ENCODE data around the gene TOGARAM2.
A peak's percentile ranks its signal among the peaks of the same experiment; 100 is the strongest.

Gene TOGARAM2

DNA sequence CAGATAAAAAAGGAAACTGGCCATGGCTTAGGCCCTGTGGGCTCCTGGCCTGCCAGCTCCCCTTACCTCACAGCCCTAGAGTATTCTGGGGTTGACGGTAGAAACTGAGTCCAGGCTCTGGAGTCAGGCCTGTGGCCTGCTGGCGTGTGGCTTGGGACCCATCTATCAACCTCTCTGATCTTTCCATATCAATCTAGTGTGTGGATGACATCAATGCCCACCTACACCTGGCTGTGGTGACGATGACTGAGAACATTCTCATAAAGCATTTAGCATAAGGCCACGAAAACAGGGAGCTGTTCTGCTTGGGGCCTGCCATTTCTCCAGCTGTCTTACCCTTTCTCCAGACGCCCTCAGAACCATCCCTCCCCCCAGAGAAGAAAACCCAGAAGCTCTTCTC lies 75.4 kb downstream of the TOGARAM2 start:
- DNase-seq = no peak

DNA sequence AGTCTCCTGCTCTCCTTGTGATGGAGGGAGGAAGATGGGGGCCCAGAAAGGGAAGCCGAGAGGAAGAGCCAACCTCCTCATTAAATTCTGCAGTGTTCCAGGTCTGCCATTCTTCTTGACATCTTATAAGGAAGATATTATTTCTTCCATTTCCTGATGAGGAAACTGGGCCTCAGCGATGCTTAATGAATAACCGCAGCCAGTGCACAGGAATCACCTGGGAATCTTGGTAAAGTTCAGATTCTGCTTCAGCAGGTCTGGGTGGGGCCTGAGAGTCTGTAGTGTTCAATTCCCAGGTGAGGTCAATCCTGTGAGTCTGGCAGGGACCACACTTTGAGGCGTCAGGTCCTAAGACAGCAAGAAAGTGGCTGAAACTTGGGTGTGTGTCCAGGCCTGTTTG lies 75.9 kb downstream of the TOGARAM2 start:
- no peak for DNase-seq

DNA sequence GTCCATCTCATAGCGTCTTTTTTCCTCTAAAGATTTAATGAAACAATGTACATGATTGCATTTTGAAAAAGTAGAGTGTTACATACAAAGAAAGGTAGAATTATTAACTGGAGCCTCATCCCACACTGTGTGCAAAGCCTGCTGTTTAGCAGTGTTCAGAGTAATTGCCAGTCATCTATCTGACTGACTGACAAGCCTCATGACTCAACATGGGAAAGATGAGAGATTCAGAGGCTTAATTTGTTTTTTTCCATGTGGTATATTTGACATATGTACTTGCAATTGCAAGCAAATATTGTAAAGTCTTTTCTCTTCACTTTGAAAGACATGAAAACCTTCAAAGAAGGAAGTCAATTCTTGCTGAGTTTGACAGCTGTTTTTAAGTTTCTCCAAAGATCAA lies 78.5 kb downstream of the TOGARAM2 start:
- no peak for DNase-seq

DNA sequence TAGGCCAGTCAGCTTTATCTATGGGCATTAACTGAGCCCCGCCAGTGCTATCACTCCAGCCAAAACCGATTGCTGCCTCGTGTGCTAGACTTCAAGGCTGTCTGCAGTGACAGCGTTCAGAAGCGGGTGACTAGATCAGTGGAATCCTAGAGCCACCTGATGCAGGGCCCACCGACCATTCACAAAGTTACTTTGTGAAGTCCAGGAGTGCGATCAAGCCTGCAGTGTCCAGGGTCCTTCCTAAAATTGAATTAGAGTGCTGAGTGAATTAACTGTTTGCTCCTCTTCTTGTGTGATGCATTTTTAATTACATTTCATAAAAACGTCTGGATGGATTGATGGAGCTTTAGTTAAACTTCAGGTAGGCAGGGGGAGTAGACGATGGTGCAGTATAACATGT lies 79.3 kb downstream of the TOGARAM2 start:
- DNase-seq = no peak

DNA sequence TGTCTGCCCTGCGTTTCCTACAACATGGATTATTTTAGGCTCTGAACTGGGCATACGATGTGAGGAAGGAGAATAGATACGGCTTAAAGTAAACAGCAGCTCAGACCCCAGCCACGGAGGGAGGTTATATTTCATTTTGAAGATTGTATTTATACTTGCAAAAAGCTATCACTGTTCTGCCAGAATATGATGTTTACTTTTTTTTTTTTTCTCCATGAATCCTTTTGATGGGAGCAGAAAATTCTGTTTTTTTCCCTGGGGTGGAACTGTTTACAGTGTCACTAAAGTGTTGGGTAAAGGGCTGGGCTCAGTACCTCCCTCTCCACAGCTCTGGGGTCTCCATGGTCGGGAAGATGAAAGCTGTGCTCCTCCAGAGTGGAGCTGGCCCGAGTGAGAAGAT lies 80.1 kb downstream of the TOGARAM2 start:
- DNase-seq = no peak

DNA sequence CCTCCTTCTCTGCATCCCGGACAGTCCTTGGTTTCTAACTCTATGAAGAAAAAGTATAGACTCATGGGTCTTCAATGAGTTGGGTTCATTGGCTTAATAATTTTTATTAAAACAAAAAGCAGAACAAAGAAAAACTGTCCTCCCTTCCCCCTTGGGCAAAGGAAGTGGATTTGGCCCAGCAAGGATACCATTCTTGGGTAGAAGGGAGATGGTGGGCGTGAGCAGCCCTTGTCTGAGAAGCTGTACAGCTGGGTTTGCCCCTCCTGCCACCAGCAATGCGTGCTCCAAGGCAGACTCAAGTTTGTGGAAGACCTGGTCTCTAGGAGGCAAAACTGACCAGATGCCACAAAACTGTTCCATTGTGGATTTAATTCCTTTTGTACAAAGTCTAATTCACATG lies 80.5 kb downstream of the TOGARAM2 start:
- peak; percentile 30 to 51 for DNase-seq

DNA sequence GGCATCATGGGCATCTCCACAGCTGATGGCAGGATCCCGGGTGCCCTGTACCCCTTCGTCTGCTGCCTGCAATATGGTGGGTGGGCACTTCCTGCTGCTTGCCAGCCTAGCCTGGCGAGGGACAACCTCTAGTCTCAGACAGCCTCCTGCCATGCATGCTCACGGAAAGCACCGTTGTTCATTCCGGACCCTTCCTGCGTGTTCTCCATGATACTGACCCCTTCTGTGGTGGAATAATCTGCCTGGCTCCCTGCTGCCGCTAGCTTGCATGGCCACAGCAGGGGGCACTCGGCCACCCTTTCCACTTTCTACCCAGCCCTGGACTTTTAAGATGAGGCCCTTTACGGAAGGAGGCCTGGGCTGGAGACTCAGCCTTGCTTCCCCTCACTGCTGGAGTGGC lies 81.3 kb downstream of the TOGARAM2 start:
- DNase-seq = no peak

DNA sequence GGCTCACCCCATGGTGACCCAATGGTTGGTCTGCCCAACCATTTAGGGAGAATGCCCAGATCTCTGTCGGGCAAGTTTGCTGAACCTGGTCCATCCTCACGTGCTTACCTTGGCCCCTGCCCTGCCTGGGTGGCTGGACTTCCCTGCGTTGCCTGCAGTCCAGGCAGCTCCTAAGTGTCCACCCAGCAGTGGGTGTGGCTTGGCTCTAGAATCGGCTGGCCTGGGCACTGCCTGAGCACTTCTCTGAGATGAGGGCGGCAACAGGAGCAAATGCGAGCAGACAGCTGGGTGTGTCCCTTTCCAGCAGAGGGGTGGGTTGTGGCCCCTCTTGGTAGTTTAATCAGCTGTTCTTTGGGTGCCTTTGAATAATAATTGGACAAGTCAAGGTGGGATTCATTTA lies 82.0 kb downstream of the TOGARAM2 start:
- no peak for DNase-seq

DNA sequence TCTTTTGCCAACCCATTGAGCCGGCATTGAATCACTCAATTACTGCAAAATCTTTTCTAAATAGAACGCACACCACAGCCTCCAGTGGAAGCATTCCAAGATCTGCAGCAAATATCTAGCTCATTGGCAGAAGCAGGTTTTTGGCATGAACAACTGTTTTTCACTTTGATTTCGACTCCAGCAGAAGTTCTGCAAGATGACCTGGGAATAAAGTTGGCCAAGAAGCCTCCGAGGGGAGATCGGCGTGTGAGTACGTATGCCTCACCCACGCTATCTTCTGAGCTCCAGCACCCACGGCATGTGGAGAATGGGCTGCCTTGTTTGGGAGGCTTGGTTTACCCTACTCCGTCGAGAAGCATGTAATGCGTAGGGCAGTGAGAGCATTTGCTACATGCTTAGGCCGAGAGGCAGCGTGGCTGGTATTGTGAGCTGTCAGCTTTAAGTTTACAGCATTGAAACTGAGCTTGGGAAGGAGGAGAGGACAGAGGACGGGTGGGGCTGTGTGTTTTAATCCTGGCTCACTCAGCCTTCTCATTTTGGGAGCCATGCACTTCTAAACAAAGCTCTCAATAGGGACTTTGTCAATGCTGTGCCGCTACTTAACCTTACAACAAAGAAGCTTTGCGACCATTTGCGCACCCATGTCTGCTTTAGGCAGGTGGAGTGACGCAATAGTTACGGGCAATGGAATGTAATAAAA lies 82.7 kb downstream of the TOGARAM2 start:
- DNase-seq = no peak

DNA sequence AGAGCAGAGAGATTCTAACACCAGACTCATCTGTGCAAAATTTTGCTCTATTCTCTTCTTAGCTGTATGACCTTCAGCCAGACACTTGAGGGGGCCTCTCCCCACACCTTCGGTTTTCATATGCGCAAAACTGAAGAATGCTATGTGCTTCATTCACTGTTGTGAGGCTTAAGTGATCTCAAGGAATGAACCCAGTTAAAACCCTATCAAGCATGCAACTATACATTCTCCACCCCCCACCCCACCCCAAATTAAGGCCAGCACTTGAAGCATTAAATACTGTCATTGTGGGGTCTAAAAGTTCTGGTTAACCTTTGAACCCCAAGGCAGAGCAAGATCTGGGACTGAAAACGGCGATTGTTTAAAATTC lies 83.2 kb downstream of the TOGARAM2 start:
- no peak for DNase-seq

DNA sequence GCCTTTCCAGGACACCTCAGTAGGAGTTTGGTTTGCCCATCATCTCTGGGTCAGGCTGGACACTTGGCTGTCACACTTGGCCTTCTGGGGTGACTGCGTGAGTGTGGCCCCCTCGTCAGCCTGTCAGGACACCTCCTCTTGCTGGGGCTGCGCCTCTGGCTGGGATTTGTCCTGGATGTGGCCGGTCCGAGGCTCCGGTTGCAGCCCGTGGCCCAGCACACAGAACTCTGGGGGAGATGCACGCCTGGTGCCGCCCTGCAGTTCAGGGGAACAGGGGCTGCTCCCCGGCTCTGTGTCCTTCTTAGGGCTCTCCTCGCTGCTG lies 83.6 kb downstream of the TOGARAM2 start:
- DNase-seq = no peak

DNA sequence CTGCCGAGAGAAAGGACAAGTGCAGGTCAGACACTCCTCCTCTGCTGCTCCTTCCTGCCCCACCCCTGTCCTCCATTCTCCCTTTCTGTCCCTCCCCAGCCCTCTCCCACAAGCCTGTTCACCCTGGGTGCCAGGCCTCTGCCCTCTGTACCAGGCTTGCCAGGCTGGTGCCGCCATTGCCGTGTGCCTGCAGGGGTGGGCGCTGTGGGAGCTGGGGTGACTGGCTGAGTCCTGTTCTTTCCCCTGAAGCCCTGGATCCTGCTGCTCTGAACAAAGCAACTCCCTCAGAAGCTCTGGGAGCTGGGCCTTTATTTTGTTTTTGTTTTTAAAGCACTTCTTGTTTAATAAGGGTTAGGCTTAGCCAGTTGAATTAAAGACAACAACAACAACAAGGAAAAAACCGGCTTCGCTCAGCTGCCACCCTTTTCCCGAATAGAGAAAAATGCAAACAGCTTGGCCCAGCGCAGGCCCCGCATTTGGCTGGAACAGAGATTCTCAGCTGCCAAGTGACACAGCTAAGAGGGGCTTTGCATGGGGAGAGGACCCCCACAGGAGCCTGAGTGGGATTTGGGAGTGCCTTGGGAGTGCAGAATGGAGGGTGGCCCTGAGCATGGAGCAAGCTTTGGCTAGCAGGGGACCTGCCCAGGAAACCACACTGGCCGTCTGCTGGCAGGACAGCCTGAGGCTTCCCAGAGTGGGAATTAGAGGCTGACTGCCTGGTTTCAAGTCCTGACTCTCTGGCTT lies 84.1 kb downstream of the TOGARAM2 start:
- DNase-seq = no peak

DNA sequence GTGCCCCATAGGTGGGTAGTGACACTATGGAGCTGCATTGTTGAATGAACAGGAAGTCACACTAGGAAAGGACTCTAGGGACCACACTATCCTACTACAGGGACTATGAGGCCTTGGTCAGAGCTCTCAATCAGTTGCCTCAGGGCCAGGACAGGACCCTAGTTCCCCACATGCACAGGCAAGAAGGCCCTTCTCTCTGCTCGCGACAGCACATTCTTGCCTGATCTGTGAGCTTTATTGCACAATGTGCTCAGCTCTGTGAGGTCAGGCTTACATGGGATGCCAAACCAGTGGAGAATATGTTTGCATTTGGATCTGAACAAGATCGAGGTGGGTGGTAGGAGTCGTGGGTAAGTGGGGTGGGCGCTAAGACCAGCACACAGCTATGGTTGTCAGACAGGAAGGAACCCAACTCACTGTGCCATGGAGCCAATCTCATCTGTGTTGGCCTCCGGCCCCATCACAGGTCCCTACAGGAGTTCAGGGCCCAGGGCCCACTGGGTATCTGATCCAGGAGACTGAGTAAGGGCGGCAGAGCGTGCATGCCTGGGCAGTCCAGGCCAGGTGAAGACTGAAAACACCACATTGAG lies 85.3 kb downstream of the TOGARAM2 start:
- DNase-seq = peak; percentile 83

DNA sequence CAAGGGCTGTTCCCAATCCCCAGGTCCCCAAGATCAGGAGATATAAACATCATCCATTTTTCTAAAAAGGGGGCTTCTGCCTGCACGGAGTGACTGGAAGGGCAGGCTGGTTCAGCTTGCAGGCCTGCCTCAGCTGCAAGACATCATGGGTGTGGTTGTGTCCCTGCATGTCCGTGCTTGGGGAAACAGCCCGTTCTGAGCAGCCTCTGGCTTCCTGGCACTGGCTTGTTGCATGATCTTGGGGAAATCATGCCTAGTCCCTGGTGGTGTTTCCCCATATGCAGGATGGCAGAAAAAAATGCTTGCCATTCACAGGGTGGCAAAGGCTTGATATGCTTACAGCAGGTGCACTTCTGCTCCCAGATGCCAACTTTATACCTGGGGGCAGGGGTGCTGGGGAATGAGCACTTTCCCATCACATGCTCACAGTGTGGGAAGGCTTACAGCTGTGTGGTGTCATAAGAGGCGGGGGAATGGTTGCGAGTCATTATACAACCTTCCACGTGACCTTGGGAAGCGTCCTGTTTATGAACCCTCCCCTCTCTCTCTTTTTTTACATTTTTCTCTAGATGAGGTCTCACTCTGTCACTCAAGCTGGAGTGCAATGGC lies 86.0 kb downstream of the TOGARAM2 start:
- DNase-seq = peak; percentile 80

DNA sequence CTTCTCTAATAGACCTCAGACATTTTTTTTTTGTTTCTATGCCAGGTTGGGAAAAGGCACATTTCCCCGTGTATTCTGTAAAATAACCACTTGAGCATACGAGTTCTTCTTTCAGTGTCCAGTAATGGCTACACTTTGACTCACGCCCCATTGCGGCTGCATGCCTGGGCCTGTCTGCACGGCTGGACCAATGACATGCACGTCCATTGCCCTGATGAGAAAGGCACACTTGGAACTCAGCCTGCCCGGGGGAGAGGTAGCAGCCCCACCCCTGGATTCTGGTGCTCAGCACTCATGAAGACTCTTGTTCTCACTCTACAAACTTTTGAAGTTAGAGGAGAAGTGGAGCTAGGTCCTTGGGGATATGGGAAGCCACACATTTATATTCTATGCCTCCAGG lies 87.4 kb downstream of the TOGARAM2 start:
- no peak for DNase-seq

DNA sequence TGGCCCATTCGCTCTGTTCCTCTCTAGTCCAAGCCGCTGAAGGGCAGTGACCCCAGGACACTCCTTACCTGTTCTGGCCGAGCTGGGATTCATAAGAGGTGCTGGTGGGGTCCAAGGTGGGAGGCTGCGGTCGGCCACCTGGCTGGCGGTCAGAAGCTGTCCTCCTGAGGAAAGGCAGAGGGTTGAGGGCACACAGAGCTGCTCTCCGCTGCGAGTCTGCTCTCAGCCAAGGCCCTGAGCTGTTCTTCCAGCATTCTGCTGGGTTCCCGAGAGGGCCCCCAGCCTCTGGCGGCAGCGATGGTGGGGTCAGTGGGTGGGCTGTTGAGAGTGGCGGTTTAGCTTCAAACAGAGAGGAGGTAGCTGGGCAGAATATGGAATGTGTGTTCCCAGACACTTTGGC lies 89.4 kb downstream of the TOGARAM2 start:
- no peak for DNase-seq

DNA sequence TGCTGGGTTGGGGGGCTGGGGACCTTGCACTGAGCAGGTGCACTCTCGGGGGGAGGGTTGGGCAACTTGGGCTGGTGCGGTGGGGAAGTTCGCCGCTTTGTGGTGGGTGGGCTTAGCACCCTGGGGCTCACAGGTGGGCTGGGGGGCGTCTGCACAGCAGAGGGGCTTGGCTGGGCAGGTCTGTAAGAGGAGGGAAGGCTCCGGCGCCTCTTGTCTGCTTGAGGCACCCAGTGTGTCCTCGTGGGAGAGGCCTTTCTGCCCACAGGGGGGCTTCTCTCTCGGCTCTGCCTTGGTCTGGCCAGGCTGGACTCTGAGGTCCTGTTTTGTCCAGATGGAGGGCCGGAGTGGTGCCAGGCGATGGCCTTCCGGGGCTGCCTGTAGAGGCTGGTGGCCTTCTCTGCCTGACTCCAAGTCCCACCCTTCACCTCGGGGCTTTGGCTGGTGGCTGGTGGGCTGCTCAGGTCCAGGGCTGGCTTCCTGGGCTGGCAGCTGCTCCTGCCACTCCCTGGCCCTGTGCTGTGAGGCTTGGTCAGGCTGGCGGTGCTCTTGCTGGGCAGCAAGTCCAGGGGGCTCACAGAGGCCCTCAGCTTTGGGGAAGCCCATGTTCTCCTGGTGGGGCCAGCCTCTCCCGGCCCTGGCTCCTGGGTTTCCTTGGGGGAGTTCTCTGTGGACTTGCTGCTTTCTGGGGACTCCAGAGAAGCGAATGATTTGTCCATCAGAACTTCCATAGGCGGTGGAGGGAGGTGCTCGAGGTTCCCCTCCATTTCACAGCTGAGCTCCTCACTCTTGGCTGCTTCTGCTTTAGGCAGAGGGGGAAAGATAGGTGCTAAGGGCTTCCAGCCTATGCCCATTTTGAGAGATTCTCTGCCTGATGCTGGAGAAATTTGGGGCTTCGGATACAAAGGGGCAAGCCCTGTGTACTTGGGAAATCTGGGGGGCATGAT lies 90.2 kb downstream of the TOGARAM2 start:
- no peak for DNase-seq

DNA sequence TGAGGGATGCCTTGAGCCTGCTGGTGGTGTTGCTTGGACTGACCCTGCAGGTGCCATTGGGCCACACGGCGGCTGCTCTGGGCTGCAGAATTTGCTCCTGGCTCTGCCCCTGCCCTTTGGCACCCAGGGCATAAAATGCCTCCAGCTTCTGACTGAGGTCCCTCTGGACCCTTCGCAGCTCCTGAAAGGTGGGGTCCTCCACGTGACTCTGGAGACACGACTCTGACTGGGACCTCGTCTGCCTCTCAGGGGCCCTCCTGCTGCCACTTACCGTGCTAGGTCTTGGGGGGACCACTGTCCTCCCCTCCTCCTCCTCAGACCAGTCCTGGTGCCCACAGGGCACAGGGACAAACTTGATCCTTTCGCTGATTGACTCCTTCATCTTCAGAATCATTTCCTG lies 91.2 kb downstream of the TOGARAM2 start:
- no peak for DNase-seq

DNA sequence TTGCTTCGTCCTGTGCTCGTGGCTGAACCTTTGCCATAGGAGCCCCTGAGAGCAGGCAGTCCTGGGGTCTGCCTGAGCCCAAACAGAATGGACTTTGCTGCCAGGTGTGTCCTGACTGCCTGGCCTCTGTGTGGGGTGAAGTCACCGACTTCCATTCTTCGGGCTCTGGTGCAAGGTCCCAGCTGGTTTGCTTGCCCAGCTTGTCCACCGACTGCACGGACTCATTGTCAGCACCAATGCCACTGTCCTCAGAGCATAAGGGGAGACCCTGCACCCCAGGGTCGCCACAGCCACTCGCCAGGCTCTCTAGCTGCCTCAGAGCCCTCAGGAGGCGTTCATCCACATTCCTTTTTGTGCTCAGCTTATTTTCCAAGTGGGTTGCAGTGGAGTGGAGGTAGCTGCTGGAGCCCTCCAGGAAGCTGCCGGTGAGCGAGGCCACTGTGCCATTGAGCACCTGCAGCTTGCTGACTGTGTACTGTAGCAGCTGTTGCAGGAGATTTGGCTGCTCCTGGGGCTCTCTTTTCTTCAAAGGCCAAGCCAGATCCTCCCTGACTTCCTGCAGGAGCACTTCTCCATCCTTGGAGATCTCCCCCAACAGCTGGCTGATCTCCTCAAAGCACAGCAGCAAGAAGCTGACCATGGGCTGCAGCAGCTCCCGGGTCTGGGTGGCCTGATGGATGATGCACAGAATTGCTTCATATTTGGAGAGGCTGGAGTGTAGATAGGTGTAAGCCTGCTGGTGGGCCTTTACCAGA lies 92.0 kb downstream of the TOGARAM2 start:
- DNase-seq = no peak

DNA sequence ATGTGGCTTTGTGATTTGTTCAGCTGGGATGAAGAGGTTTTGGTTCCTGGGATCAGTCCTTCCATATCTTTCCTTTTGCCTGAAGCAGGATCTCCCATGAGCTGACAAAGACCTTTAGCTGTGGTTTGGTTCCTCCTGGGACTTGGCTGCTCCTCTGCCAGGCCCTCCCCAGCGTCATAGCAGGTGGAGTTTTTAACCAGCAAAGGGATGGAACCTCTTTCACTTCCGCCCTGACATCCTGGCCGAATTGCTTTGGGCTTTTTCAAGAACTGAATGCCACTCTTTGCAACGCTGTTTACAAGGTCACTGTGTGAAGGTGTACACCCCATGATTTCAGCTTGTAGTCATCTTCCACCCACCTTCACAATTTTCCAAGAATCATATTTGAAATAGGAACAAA lies 92.8 kb downstream of the TOGARAM2 start:
- peak; percentile 57 to 68 for DNase-seq

DNA sequence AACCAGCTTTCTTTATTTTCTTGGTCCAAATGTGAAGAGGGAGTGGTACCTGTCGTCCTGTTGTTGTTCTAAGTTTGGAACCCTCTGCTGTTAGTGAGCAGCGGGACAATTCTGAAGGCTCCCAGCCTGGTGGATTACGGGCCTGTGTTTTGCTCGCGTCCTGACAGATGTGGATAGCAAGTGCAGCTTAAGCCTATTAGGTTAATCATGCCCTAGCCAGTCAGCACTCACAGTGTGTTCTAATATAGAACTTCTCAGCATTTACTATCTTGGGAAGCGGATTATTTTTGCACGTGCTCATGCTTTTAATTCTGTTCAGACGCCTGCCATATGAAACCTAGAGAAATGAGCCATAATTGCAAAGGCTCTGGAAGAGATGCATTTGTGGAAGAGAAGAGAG lies 93.3 kb downstream of the TOGARAM2 start, which contains the start of gene PCARE:
Gene PCARE (minus strand): TSS at position 113 of the 400 bp plus-strand sequence. CDS start 262 bp downstream, outside the sequence.
- DNase-seq = no peak
